ENCODE data around the gene CHST4.

Gene CHST4

DNA sequence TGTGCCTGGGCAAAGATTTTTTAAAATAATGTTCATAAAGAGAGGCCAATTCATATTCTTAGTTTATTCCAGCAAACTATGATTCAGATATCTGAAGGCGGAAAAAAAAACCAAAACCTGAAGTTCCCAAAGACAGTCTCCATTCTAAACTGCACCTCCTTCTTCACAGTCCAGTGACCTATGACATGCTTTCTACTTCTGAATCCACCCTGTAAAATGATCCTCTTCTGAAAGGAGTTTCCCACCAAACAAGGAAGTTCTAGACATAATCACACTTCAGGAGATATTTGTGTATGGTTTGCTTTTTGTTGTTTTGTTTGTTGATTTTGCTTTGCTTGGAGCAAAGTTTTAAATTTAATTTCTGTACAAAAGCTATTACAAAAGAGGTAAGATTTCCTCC is 12.9 kb upstream of the CHST4 start:
- POLR2A ChIA-PET: no interaction called here
- no peak overlapping the region for H3K4me3 ChIP-seq (ENCODE audit: low read depth, low read length)
- TF ChIP-seq, protein P1, sequence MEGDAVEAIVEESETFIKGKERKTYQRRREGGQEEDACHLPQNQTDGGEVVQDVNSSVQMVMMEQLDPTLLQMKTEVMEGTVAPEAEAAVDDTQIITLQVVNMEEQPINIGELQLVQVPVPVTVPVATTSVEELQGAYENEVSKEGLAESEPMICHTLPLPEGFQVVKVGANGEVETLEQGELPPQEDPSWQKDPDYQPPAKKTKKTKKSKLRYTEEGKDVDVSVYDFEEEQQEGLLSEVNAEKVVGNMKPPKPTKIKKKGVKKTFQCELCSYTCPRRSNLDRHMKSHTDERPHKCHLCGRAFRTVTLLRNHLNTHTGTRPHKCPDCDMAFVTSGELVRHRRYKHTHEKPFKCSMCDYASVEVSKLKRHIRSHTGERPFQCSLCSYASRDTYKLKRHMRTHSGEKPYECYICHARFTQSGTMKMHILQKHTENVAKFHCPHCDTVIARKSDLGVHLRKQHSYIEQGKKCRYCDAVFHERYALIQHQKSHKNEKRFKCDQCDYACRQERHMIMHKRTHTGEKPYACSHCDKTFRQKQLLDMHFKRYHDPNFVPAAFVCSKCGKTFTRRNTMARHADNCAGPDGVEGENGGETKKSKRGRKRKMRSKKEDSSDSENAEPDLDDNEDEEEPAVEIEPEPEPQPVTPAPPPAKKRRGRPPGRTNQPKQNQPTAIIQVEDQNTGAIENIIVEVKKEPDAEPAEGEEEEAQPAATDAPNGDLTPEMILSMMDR (IDR thresholded peaks at IDR 0.05; ENCODE audit: insufficient read depth, low read length, missing control alignments): no peak
- no peak for DNase-seq (ENCODE audit: low read depth, low spot score)
- CTCF ChIA-PET: interaction anchor here (1.4 to 1.8 kb wide), 2 partner anchors 14 to 100 kb away, joined by 4 to 5 read pairs; no protein-coding TSS in a partner anchor

DNA sequence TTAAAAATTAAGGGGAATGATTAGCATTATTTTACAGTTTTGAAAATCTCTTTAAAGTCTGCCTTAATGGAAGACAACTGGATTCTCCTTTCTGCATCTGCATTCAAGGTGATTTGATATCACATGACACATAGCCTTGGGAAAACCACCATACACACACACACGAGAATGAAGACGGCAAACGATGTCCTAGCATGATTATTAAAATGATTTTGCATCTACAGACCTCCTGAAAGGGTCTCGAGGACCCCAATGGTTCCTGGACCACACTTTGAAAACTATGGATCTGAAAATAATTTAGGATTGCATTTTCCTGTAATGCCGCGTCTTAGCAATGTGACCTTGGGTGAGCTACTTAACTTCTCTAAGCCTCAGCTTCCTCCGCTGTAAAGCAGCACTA is 11.8 kb upstream of the CHST4 start:
- DNase-seq (ENCODE audit: low read depth, low spot score): no peak
- TF ChIP-seq, protein P1 (IDR thresholded peaks at IDR 0.05; ENCODE audit: insufficient read depth, low read length, missing control alignments): no peak
- ChIA-PET CTCF (interaction anchor here (1.4 to 1.8 kb wide), 2 partner anchors 15 to 101 kb away, joined by 4 to 5 read pairs; no protein-coding TSS in a partner anchor), POLR2A (no interaction called here)
- no peak overlapping the region for H3K4me3 ChIP-seq (ENCODE audit: low read depth, low read length)

DNA sequence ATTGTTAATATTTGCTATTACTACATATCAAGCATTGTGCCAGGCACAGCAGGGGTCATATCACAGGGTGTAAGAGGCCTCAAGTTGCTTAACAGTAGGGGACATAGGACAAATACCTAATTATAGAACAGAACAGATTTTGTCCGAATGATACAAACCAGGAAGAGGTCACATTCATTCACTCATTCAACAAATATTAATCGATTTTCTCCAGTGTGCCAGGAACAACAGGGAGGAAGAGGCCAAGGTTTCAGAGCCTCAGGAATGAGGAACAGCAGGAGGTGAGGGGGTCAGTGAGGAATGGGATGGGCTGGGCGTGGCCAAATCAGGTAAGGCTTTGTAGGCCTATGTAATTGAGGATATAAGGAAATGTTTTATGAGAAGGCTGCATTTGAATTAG is 11.2 kb upstream of the CHST4 start:
- POLR2A ChIA-PET: no interaction called here
- no peak for DNase-seq (ENCODE audit: low read depth, low spot score)
- CTCF ChIA-PET: no interaction called here
- TF ChIP-seq, protein P1 (IDR thresholded peaks at IDR 0.05; ENCODE audit: insufficient read depth, low read length, missing control alignments): no peak
- H3K4me3 ChIP-seq (ENCODE audit: low read depth, low read length): no peak overlapping the region

DNA sequence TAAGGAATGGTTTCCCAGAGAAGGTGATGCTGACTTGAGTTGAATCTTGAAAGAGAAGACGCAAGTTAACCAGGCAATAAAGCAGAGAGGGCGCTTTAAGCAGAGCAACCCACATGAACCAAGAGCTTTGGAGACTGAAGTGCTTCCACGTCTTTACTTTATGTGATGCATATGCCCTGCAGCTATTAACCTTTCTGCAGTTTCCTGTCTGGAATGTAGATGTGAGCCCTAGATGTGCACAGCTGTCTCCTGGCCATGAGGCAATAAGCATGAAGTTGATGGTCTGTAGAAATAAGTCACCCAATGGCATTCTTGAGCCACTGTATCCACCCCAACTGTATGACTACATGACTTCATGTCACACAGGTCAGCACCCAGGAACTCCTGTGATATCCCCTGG is 5.7 kb upstream of the CHST4 start:
- TF ChIP-seq, protein P1 (IDR thresholded peaks at IDR 0.05; ENCODE audit: insufficient read depth, low read length, missing control alignments): no peak
- POLR2A ChIA-PET: no interaction called here
- no peak overlapping the region for H3K4me3 ChIP-seq (ENCODE audit: low read depth, low read length)
- DNase-seq (ENCODE audit: low read depth, low spot score): no peak
- CTCF ChIA-PET: interaction anchor here (1.1 kb wide), 1 partner anchor 21 kb away, joined by 4 read pairs; no protein-coding TSS in a partner anchor

DNA sequence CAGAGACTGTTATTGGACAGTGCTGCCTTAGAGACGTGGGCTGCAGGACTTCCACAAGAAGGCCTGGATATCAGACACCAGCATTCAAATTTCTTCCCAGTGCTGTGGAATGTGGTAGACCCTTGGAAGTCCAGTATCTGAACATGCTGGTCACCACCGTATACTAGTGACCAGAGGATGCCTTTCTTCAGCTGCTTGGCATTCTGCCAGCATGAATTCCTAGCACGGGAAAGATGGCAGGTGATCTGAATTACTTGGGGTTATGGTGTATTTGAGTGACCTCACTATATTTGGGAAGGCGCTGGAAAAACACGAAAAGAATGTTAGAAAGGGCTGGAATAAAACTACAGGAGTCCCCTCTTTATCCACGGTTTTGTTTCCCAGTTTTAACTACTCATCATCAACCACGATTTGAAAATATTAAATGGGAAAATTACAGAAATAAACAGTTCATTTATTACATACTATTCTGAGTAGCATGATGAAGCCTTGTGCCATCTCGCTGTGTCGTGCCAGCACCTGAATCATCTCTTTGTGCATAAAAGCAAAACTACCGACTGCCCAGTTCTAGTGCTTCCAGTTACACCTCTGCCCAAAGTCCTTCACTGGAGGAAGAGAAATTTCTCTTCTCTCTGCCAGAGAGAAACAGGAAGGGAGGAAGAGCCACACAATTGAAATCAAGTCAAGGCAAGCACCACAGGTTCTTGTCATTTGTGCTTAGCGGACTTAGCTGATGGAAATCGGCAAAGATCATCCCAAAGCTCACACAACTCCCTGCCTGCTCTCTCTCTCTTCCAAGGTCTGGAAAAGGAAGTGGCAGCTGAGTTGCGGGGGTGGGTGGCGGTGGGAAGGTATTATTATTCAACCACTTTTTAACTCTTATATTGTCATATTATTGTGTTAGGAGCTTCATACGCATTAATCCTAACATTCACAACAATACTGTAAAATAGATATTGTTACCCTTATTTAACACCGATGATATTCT is 1.4 kb upstream of the CHST4 start:
- POLR2A ChIA-PET: no interaction called here
- DNase-seq (ENCODE audit: low read depth, low spot score): no peak
- TF ChIP-seq, protein P1 (IDR thresholded peaks at IDR 0.05; ENCODE audit: insufficient read depth, low read length, missing control alignments): no peak
- CTCF ChIA-PET: interaction anchor here (0.6 to 3.2 kb wide), 3 partner anchors 14 to 23 kb away, joined by 3 to 18 read pairs (median 3); no protein-coding TSS in a partner anchor
- H3K4me3 ChIP-seq (ENCODE audit: low read depth, low read length): no peak overlapping the region

DNA sequence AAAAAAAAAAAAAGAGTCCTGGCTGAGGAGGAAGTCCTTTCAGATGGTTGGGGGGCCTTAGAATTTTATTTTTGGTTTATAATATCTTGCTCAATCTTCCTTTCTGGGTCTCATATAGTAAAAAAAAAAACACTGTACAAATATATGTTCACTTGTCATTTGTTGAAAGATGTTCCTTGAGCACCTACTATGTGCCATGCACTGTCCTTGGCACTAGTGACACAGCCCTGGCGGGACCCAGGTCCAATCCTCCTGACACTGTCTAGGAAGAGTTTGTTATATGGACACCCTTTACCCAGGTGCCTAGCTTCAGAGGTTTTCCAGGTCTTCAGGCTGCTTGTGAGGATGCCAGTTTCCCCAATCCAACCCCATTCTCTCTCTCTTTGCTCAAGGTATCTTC is 2.0 kb downstream of the CHST4 start:
- CTCF ChIA-PET: interaction anchor here (2.4 kb wide), 1 partner anchor 10 kb away, joined by 15 read pairs; no protein-coding TSS in a partner anchor
- H3K4me3 ChIP-seq (ENCODE audit: low read depth, low read length): no peak overlapping the region
- TF ChIP-seq, protein P1 (IDR thresholded peaks at IDR 0.05; ENCODE audit: insufficient read depth, low read length, missing control alignments): no peak
- POLR2A ChIA-PET: no interaction called here
- DNase-seq (ENCODE audit: low read depth, low spot score): no peak

Data from AG04449 (cell line).